GM23338 (cell line): ENCODE measurements around the gene ENDOU. TPM values are rescaled to one million over a fixed set of nuclear protein-coding genes. Genes with fewer than 3 reads are reported as not detected.

Source experiments
- ATAC-seq: fragments of 200-7000 bp; cut with Tn5 transposase; 3 replicates; pipeline ENCODE4 v1.9.1; 2020
- DNase-seq: peaks from one replicate; pipeline ENCODE4 v3.0.0-alpha.2; 2015; ENCODE audit warnings: low spot score
- H2AFZ ChIP-seq: fragments of 200-600 bp; sonication (generic); 2 replicates; pipeline ENCODE4 v1.8.0; 2016; ENCODE audit warnings: antibody characterized with exemption, mild to moderate bottlenecking, moderate library complexity
- H3F3A ChIP-seq: fragments of 200-600 bp; sonication (generic); replicated peaks from 2 replicates; pipeline ENCODE4 v1.8.0; 2017; ENCODE audit warnings: antibody characterized with exemption, mixed run types, low read depth
- H3K27ac ChIP-seq: fragments of 200-600 bp; sonication (generic); 2 replicates; pipeline ENCODE4 v1.6.1; 2016; ENCODE audit warnings: low read depth
- H3K27me3 ChIP-seq: fragments of 200-600 bp; sonication (generic); 2 replicates; pipeline ENCODE4 v1.8.0; 2016; ENCODE audit warnings: mild to moderate bottlenecking, mixed run types, moderate library complexity; ENCODE audit not compliant: insufficient read depth
- H3K36me3 ChIP-seq: fragments of 200-600 bp; sonication (generic); 2 replicates; pipeline ENCODE4 v1.8.0; 2016; ENCODE audit warnings: mild to moderate bottlenecking; ENCODE audit not compliant: insufficient read depth
- H3K4me1 ChIP-seq: fragments of 200-600 bp; sonication (generic); 2 replicates; pipeline ENCODE4 v1.8.0; 2016; ENCODE audit warnings: mild to moderate bottlenecking, moderate library complexity; ENCODE audit not compliant: insufficient read depth
- H3K4me2 ChIP-seq: fragments of 200-600 bp; sonication (generic); 2 replicates; pipeline ENCODE4 v1.7.1; 2017; ENCODE audit warnings: mixed run types
- H3K4me3 ChIP-seq: fragments of 200-600 bp; sonication (generic); 2 replicates; pipeline ENCODE4 v1.6.1; 2016; ENCODE audit warnings: mixed run types
- H3K79me2 ChIP-seq: fragments of 200-600 bp; sonication (generic); replicated peaks from 2 replicates; pipeline ENCODE4 v1.8.0; 2017; ENCODE audit warnings: mild to moderate bottlenecking; ENCODE audit not compliant: insufficient read depth
- H3K9me2 ChIP-seq: fragments of 200-600 bp; sonication (generic); 2 replicates; pipeline ENCODE4 v1.8.0; 2017; ENCODE audit not compliant: insufficient read depth
- H4K20me1 ChIP-seq: fragments of 200-600 bp; sonication (generic); replicated peaks from 2 replicates; pipeline ENCODE4 v1.8.0; 2017; ENCODE audit warnings: mild to moderate bottlenecking; ENCODE audit not compliant: insufficient read depth
- H3K27ac Mint-ChIP-seq: 2 replicates; pipeline ENCODE4 v1.8.0; 2020; ENCODE audit warnings: inconsistent platforms, mild to moderate bottlenecking, moderate library complexity, mixed read lengths
- H3K27me3 Mint-ChIP-seq: 3 replicates; pipeline ENCODE4 v1.8.0; 2022; ENCODE audit warnings: low read depth, mild to moderate bottlenecking, moderate library complexity, mixed read lengths, inconsistent platforms; ENCODE audit not compliant: insufficient read depth, poor library complexity
- H3K36me3 Mint-ChIP-seq: 3 replicates; pipeline ENCODE4 v1.8.0; 2021; ENCODE audit warnings: low read depth, mild to moderate bottlenecking, inconsistent platforms, moderate library complexity, mixed read lengths
- H3K4me1 Mint-ChIP-seq: 3 replicates; pipeline ENCODE4 v1.8.0; 2020; ENCODE audit warnings: mild to moderate bottlenecking, inconsistent platforms, mixed read lengths
- H3K4me3 Mint-ChIP-seq: 3 replicates; pipeline ENCODE4 v1.8.0; 2021; ENCODE audit warnings: moderate library complexity, mild to moderate bottlenecking, inconsistent platforms, mixed read lengths
- H3K9me3 Mint-ChIP-seq: 3 replicates; pipeline ENCODE4 v1.8.0; 2020; ENCODE audit warnings: moderate library complexity, mild to moderate bottlenecking, inconsistent platforms, mixed read lengths
- CREB1 ChIP-seq: fragments of 250-450 bp; sonication (Bioruptor Pico); IDR thresholded peaks from 2 replicates; pipeline ENCODE4 v1.5.0; 2020; ENCODE audit warnings: low read depth, mild to moderate bottlenecking, moderate library complexity
- EZH2 ChIP-seq: fragments of 200-600 bp; sonication (generic); IDR thresholded peaks from one replicate; pipeline ENCODE4 v1.8.0; 2017; ENCODE audit warnings: antibody characterized with exemption, mild to moderate bottlenecking, low read depth; ENCODE audit not compliant: unreplicated experiment
- EZH2phosphoT487 ChIP-seq: fragments of 200-600 bp; sonication (generic); IDR thresholded peaks from one replicate; pipeline ENCODE4 v1.8.1; 2018; ENCODE audit warnings: antibody characterized with exemption; ENCODE audit not compliant: unreplicated experiment
- JUNB ChIP-seq: IDR thresholded peaks from one replicate; pipeline ENCODE4 v1.6.1; 2016; ENCODE audit warnings: antibody characterized with exemption; ENCODE audit not compliant: unreplicated experiment
- NANOG ChIP-seq: IDR thresholded peaks from 2 replicates; pipeline ENCODE4 v1.6.1; 2016; ENCODE audit warnings: antibody characterized with exemption, borderline replicate concordance
- POLR2AphosphoS5 ChIP-seq: IDR thresholded peaks from 2 replicates; pipeline ENCODE4 v1.6.1; 2016; ENCODE audit warnings: antibody characterized with exemption, low read depth
- REST ChIP-seq: IDR thresholded peaks from one replicate; pipeline ENCODE4 v1.6.1; 2018; ENCODE audit warnings: antibody characterized with exemption; ENCODE audit not compliant: unreplicated experiment
- STAT1 ChIP-seq: IDR thresholded peaks from one replicate; pipeline ENCODE4 v1.6.1; 2016; ENCODE audit warnings: antibody characterized with exemption; ENCODE audit not compliant: unreplicated experiment
- ZNF114 ChIP-seq: fragments of 250-450 bp; sonication (Bioruptor Pico); IDR thresholded peaks from 2 replicates; pipeline ENCODE4 v1.5.0; 2020; ENCODE audit warnings: mild to moderate bottlenecking, moderate library complexity
- ZNF331 ChIP-seq: fragments of 250-450 bp; sonication (Bioruptor Pico); IDR thresholded peaks from 2 replicates; pipeline ENCODE4 v1.5.0; 2020; ENCODE audit warnings: low read depth, mild to moderate bottlenecking, moderate library complexity
- ZNF462 ChIP-seq: fragments of 250-450 bp; sonication (Bioruptor Pico); IDR thresholded peaks from 2 replicates; pipeline ENCODE4 v1.5.0; 2020; ENCODE audit warnings: mild to moderate bottlenecking, moderate library complexity
- polyA plus RNA-seq: library from polyadenylated mRNA; unstranded; fragments of >200 nt; fragmentation: Nextera tagmentation; extraction: Ambion mirVana; gene quantifications from 2 replicates; pipeline ENCODE4 v1.2.1, GENCODE V29; 2016
- total RNA-seq: library from RNA; depleted of rRNA; stranded (reverse); fragments of >200 nt; shearing (Covaris generic); gene quantifications from 2 replicates; pipeline ENCODE4 v1.2.3, GENCODE V29; 2014
- TF ChIP-seq, protein P1 (sequence below): IDR thresholded peaks from 2 replicates; pipeline ENCODE4 v1.6.1; 2016; ENCODE audit warnings: antibody characterized with exemption

Gene ENDOU
- total and polyA plus RNA-seq, 2 experiments from 2014 or later, result not detected

- Mint-ChIP-seq H3K4me1 (peaks cover 65% of the 10 kb centered on the region), H3K4me3 (peak overlapping the region; percentile 70; the same call in 1 of the 3 replicates), H3K9me3 (no peaks in the 10 kb centered on the region), H3K27me3 (peaks cover 3% of the 10 kb centered on the region), H3K27ac (no peak overlapping the region), H3K36me3 (peaks cover 6% of the 10 kb centered on the region; the same call in 1 of the 3 replicates)
- ATAC-seq, result no peak
- TF ChIP-seq, protein P1, sequence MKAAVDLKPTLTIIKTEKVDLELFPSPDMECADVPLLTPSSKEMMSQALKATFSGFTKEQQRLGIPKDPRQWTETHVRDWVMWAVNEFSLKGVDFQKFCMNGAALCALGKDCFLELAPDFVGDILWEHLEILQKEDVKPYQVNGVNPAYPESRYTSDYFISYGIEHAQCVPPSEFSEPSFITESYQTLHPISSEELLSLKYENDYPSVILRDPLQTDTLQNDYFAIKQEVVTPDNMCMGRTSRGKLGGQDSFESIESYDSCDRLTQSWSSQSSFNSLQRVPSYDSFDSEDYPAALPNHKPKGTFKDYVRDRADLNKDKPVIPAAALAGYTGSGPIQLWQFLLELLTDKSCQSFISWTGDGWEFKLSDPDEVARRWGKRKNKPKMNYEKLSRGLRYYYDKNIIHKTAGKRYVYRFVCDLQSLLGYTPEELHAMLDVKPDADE, result no peak
- TF ChIP-seq NANOG (no peak), REST (no peak), JUNB (no peak), STAT1 (no peak), CREB1 (no peak), EZH2phosphoT487 (no peak), EZH2 (no peak), POLR2AphosphoS5 (no peak), ZNF462 (CRISPR knock-in tag) (no peak), ZNF114 (CRISPR knock-in tag) (no peak), ZNF331 (CRISPR knock-in tag) (no peak)
- no peaks in the 10 kb centered on the region for H3K36me3 ChIP-seq
- no peak overlapping the region for H2AFZ ChIP-seq
- H3K79me2 ChIP-seq, result no peaks in the 10 kb centered on the region
- 0 out of 2 replicates have a peak, but pooled peaks cover 4% of the 10 kb centered on the region for H3F3A ChIP-seq
- no peaks in the 10 kb centered on the region for H3K27me3 ChIP-seq
- no peaks in the 10 kb centered on the region for H4K20me1 ChIP-seq
- no peaks in the 10 kb centered on the region for H3K9me2 ChIP-seq
- H3K4me1 ChIP-seq, result peaks cover 40% of the 10 kb centered on the region
- peak overlapping the region; percentile 95 for H3K4me2 ChIP-seq
- no peak overlapping the region for H3K27ac ChIP-seq
- no peak for DNase-seq
- H3K4me3 ChIP-seq, result no peak overlapping the region
Observed at GRCh38 chr12:47757364-47757839, 32.1 kb upstream of the ENDOU start.
